M059J (cell line): ENCODE measurements around the gene FAAP20. TPM values are rescaled to one million over a fixed set of nuclear protein-coding genes. Genes with fewer than 3 reads are reported as not detected.

ENCODE experiments used
- DNase-seq: peaks from one replicate; pipeline ENCODE4 v3.0.0-alpha.2; 2012; ENCODE audit warnings: low read depth
- total RNA-seq: library from RNA; depleted of rRNA; stranded (reverse); fragments of >200 nt; shearing (Covaris generic); gene quantifications from 2 replicates; pipeline ENCODE4 v1.2.3, GENCODE V29; 2014; rRNA removed

FAAP20 gene, protein sequence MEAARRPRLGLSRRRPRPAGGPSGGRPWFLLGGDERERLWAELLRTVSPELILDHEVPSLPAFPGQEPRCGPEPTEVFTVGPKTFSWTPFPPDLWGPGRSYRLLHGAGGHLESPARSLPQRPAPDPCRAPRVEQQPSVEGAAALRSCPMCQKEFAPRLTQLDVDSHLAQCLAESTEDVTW
- total RNA-seq, result 12.8 and 23.1 TPM in 2 replicates

- no peak for DNase-seq
These were observed at the start of gene FAAP20 for GRCh38 chr1:2194319-2194897. Gene FAAP20, minus strand, starts transcription at chr1:2194772. Its CDS starts 23 bp downstream, at chr1:2194749.

DNA sequence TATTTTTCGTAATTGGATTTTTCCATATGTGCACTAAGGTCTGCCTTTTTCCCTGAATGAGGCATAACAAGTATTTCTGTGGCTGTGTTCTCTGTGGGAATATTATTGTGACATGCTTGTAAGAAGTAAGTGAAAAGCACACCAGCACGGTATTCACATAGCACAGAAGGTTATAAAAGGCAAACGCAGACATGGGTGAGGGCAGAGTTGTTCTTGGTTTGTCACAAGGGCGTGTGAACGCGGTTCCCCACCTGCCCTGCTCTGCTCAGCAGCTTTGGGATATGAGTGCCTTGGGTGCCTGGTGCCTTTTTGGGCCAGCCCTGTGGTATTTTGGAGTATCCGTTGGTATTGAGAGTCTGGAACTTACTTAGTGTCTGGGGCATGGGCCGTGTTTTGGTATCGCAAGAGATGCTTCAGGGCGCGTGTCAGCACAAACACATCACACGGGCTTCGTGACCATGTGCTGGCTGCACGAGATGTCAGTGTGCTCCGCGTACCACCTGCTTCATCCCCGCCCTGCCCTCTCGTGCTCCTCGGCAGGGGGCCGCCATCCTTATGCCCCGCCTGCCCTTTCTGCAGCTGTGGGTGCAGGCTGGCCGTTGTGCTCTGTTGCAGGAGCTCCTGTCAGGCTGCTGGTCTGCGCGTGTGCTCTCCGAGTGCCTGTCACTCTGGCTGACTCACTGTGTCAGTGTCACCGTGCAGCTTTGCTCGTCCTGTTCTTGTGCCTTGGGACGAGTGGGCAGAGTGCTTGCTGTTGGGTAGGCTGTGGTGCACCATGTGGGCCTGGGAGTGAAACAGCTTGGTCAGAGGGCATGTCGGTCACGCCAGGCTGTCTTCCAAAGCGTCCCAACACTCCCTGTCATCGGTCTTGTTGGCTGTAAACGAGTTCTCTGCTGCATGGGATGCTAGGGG, 48.5 kb upstream of the FAAP20 start:
- no peak for DNase-seq

GRCh38 chr1:2241820-2242219, 47.2 kb upstream of the FAAP20 start:
- DNase-seq, result no peak

DNA sequence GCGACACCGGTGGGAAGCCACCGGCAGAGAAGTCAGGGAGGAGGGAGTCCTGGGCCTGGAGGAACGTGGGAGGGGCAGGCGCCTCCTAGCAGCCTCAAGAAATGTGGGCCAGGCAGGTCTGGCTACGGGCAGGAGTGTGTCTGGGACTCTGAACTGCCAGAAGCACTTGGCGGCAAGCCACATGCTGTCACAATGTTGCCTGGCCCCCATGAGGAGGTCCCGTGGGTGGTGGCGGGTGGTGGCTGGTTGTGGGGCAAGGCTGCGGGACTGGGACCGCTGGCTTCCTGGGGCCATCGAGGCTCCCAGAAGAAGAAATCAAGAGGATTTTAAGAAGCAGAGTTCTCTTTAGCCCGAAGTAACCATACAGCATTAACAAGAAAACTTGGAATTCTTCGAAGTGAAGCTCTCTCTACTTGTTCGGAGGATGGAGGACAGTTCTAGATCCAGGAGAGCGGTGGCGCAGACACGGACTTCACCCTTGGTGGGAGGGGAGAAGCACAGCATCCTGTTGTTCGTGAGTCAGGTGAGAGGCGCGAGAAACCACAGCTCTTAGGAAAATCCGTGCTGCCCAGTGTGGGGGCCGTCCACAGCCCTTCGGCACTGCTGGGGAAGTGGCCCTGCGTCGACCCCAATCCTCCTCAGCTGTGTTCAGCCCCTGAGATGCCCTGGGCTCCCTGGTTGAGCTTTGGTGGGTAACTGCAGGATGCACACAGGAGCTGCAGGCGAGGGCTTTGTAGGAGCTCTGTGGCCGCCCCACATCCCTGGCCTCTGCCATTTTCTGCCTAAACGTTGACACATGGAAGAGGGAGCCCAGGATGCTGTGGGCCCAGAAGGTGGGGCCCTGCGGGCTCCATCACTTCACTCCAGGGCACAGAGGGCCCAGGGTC, 45.9 kb upstream of the FAAP20 start:
- no peak for DNase-seq

- DNase-seq, result no peak
These were observed 44.9 kb upstream of the FAAP20 start for GRCh38 chr1:2239384-2239985.

DNA sequence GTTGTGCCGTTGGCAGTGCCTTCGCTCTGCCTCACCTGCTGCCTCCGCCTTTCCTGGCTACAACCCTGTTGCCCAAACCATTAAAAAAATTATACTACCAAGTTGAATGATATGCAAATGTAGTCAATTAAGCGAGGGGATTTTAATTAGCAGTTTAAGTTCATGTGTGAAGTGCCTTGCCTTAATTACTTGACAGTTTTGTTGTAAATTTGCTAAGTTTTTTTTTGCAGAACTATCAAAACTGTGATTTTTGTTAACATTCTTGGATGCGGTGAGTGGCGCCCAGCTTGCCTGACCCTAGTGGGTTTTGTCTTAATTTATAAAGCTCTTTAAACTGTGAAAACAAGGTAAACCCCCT, 44.4 kb upstream of the FAAP20 start:
- DNase-seq, result no peak

- DNase-seq, result no peak
These were observed 43.9 kb upstream of the FAAP20 start for GRCh38 chr1:2238361-2239012.

DNA sequence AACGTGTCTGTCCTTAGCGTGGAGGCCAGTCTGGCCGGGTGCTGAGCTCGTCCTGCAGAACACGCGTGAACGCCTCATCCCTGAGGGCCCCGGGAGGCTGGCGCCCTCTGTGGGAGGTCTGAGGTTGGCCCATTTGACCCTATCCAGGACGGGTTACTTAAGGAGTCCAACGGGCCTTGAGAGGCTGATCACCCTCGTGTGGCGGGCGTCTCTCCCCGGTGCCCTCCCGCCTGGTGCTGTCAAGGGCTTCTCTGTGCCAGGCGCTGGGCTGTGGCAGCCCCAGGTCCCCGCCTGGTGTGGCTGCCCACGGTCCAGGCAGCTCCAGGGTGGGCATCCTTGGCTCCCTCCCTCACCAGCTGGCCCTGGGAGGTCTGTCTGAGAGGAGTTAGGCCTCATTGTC, 43.2 kb upstream of the FAAP20 start:
- no peak for DNase-seq

GRCh38 chr1:2236695-2237677, 42.4 kb upstream of the FAAP20 start:
- no peak for DNase-seq

- no peak for DNase-seq
These were observed 40.9 kb upstream of the FAAP20 start for GRCh38 chr1:2235300-2235998.

DNA sequence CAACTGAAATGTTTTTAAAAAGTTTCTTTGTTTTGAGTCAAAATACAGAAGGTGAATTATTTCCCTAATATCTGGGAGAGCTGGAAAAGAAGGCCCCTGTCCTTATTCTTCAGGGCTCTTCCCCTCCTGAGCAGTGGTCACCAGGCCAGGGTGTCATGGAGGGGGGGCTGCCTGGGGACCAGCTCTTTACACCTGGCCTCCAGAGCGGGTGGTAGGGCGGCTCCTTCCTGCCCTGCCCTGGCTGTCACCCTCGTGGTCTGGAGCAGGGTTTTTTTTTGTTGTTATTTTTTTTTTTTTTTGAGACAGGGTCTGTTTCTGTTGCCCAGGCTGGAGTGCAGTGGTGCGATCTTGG, 40.2 kb upstream of the FAAP20 start:
- no peak for DNase-seq

DNA sequence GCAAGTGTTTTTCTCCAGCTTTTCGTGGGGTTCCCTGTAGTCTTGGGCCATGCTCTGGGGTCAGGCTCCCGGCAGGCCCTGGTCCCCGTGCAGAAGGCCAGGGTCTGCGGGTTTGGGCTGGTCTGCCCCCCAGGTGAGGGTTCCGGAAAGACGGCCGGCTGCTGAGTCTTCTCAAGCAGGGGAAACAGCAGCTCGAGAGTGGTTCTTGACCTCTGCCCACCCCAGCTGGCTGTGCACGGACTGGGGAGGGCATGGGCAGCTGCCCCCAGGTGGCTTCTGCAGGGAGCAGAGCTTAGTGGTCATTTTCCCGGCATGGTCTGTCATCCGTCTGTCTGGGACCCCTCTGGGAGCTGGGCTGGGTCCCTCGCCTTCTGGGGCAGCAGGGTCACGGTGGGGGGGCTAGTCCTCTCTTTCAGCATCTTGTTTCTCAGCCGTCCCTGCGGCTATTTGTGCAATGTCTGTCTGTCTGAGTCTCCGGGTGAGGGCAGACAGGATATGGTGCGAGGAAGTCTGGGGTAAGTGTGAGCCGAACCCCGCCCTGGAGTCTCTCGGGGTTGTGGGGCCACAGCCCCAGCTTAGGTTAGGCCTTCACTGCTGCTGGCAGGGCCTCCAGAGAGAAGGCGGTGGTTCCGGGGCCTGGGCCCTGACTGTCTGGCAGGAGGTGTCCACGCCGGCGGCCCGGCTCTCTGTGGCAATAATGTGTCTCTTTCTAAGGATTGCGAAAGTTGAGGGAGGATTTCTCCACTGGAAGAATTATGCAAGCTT, 39.6 kb upstream of the FAAP20 start:
- DNase-seq, result peak; percentile 76

DNA sequence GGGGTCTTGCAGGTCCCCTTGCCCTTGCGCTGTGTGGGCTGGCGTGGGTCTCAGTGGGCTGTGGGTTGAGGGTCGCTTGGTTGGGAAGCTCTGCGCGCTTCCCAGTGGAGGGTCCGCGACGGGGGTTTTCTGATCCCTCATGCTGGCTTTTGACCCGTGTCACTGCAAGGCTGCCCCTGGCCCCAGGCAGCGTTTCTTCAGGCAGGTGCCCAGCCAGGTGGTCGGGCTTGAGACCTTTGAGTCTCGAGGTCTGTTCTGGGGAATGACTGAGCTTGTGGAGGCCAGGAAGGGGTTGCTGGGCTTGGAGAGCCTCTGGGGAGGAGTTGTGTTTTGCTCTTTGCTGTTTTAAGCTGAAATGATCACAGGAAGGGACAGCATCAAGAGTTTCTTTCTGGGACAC, 38.9 kb upstream of the FAAP20 start:
- no peak for DNase-seq

GRCh38 chr1:2232916-2233438, 38.4 kb upstream of the FAAP20 start:
- DNase-seq, result no peak

DNA sequence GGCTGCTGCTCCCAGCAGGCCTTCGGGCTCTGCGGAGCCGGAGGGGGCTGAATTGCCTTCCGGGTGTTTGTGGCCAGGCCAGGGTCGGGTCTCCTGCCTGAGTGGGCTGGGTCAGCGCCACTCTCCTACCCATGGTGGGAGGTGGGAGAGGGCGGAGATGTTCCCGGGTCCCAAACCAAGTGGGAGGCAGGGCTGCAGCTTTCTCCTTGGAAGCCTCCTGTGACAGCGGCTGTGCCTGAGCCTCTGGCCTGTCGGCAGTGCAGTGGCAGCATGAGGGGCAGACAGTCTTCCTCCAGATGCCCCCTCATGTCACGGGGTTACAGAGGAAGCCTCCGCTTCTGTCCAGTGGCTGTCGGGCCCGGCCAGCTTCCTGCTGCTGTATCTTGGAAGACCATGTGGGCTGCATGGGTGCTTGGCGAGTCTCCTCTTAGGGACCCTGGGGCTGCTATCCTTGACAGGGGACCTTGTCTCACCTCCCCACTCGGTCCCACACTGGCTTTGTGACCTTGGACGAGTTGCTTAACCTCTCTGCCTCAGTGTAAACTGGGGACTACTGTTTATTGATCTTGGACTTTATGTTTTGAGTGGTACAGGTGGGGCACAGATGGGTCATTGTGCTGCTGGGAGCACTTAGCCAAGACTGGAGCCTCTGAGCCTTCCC, 37.8 kb upstream of the FAAP20 start:
- DNase-seq, result no peak

DNA sequence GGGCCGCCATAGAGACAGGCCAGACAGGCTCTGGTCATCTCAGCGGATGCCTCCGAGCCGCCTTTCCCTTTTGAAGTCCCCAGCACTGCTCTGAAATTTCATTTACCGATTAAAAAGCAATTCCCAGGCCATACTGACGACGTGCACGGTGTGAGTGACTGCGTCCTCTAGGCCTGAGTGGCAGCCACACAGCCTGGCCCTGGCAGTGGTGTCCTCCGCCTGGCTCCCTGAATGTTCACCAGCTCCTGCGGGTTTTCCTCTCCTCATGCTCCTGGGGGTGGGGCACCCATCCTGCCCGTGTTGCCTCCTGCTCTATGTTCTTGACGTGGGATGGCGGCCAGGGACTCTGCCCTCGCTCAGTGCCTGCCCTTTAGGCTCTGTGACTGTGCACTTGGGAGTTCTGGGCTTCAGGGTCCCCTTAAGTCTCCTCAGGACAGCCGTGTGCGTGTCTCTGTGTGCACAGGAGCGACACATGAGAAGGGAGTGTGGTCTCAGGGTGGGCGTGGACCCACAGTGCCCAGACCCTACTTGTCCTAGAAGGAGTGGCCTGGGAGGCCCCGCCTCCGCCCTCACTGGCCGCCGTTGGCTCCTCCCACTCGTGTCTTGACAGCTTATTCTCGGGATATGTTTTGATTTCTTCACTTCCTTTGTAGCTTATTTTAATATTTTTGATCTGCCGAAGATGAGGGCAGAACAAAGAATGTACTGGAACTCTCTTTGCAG, 37.1 kb upstream of the FAAP20 start:
- no peak for DNase-seq
